T-helper 2 cell (primary cell): ENCODE results near the gene TMA16.

Experiments
- DNase-seq, 5 experiments: peaks; one replicate each; pipeline versions ENCODE4 v3.0.0 to v3.0.0-alpha.2; 2012 to 2022

The TMA16 gene

DNA sequence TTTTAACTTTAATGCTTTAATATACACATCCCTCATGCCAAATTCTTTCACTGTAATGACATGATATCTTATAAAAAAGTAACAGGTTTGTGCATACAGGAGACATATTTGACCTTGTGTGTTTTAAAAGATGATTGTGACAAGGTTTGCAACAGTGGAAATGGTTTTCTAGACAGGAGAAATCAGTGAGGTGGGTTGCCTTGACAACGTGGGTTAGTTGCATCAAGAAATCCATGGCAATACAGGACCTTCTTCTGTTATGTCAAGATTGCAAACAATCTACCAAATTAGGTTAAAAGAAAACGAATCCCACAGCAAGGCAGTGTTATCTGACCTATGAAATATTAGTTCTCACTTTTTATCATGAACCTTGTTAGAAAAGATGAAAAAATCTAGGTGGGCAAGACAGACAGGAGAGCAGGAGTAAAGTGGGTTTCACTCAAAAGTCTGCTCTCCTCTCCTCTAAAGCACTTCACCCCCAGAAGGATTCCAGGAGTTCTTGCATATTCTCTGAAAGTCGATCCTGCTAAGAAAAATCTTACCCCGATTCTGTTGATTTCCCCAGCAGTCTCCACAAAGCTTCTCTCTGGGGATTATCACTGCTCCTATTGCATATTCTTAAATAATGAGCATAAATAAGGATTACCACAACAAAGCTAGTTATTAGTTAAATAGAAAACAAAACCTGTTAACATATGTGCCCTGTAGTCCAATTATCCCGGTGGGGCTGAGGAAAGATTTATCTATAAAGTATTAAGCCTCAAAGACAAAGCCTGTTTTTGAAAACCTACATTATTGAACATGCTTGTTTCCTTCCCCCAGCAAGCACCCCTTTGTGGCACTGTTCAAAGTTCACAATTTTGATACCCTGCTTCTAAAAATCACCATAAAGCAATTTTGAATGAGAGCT, 71.0 kb downstream of the TMA16 start:
- no peak for DNase-seq

DNA sequence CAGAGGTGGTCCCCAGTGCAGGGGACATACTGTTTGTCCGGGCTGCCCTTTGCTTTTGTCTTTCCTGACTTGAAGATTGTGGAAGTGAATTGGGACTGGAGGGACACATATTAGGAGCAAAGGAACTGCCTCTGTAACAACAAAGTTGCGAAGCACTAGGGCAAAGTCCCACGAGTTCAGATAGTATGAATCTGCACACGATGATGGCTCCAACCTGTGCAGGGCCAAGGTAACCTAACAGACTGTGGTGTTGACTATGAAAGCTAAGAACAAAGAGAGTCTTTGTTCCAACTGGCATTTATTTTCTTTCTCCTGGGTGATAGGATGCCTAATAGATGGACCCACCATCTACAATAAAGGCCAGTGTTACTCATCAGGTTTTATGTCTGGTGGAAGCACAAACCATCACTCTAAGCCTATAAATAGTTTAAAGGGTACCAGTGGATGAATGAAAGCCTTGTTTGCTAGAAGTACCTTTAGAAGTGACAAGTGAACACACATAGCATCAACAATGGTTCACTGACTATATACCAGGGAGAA, 71.8 kb downstream of the TMA16 start:
- DNase-seq, result no peak

DNA sequence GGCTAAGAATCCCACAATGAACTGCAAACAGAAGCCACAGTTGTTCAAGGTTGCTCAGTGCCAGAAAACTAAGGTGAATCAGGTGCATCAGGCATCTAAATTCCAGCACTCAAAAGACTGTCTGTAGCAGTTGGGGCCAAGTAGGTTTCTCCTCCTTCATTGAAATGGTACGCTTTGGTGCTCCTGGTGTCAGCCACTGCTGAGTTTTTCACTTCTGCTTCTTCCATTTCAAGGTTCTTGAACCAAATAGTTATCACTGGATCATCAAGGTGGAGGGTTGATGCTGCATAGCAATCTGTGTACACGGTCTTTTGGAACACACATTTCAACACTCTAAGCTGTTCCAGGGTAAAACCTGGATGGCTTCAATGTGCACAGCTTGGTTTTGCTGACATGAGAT, 74.4 kb downstream of the TMA16 start:
- no peak for DNase-seq
